A673 (cell line): ENCODE results near the gene EP300. TPM values are rescaled to one million over a fixed set of nuclear protein-coding genes. Genes with fewer than 3 reads are reported as not detected.
"Not testable (repeated sequence)": the region's sequence is repeated elsewhere in the genome, so short reads cannot be mapped to it uniquely, and the experiment has no call there.

Experiments
- BruUV-seq: library from RNA; stranded (reverse); fragments of 400-500 nt; replicated peaks from 2 replicates; lab custom pipeline; 2021; lab: Mats Ljungman, UMichigan
- CTCF ChIA-PET: fragments of 300-600 bp; sonication (Branson Sonifier 250); formaldehyde crosslinking; loops from one replicate; lab custom pipeline; 2022; ENCODE audit warnings: antibody characterized with exemption; lab: Charles Lee
- POLR2A ChIA-PET: fragments of 300-600 bp; sonication (Branson Sonifier 250); formaldehyde crosslinking; loops from one replicate; lab custom pipeline; 2022; ENCODE audit warnings: antibody characterized with exemption; ENCODE audit not compliant: low non-redundant PET; lab: Charles Lee
- DNase-seq: peaks from one replicate; pipeline ENCODE4 v3.0.0-alpha.2; 2015; ENCODE audit warnings: low spot score
- H3K27ac ChIP-seq: fragments of 200-600 bp; sonication (generic); 2 replicates; pipeline ENCODE4 v1.5.1; 2016; ENCODE audit warnings: mixed run types, low read depth, mild to moderate bottlenecking, mixed read lengths, antibody characterized with exemption, low read length; ENCODE audit not compliant: poor library complexity, severe bottlenecking
- H3K27me3 ChIP-seq: fragments of 200-600 bp; sonication (generic); replicated peaks from 2 replicates; pipeline ENCODE4 v1.6.1; 2017; ENCODE audit warnings: mixed run types, low read depth, mild to moderate bottlenecking, mixed read lengths, antibody characterized with exemption, low read length; ENCODE audit not compliant: insufficient read depth, poor library complexity
- H3K36me3 ChIP-seq: fragments of 200-600 bp; sonication (generic); 2 replicates; pipeline ENCODE4 v1.6.1; 2016; ENCODE audit warnings: mixed run types, mild to moderate bottlenecking, mixed read lengths, antibody characterized with exemption, low read length; ENCODE audit not compliant: insufficient read depth, poor library complexity, severe bottlenecking
- H3K4me1 ChIP-seq: fragments of 200-600 bp; sonication (generic); 2 replicates; pipeline ENCODE4 v1.6.1; 2017; ENCODE audit warnings: mixed run types, mild to moderate bottlenecking, mixed read lengths, antibody characterized with exemption, low read length; ENCODE audit not compliant: insufficient read depth, poor library complexity, severe bottlenecking
- H3K4me3 ChIP-seq: fragments of 200-600 bp; sonication (generic); 2 replicates; pipeline ENCODE4 v1.5.1; 2016; ENCODE audit warnings: low read depth, mixed run types, mild to moderate bottlenecking, mixed read lengths, low read length; ENCODE audit not compliant: poor library complexity, severe bottlenecking
- H3K9me3 ChIP-seq: fragments of 200-600 bp; sonication (generic); 2 replicates; pipeline ENCODE4 v1.6.1; 2016; ENCODE audit warnings: mixed run types, low read depth, mild to moderate bottlenecking, mixed read lengths, antibody characterized with exemption, low read length; ENCODE audit not compliant: poor library complexity, severe bottlenecking
- CTCF ChIP-seq: fragments of 300-800, 200-600 bp; sonication (generic); conservative IDR thresholded peaks from 2 replicates; pipeline ENCODE4 v1.5.1; 2017; ENCODE audit warnings: low read depth, mild to moderate bottlenecking, antibody characterized with exemption, low read length, moderate library complexity, mixed read lengths
- EZH2 ChIP-seq: fragments of 200-600 bp; sonication (generic); IDR thresholded peaks from 2 replicates; pipeline ENCODE4 v1.6.1; 2017; ENCODE audit warnings: borderline replicate concordance, low read depth, mild to moderate bottlenecking, mixed read lengths, antibody characterized with exemption, low read length; ENCODE audit not compliant: poor library complexity, severe bottlenecking
- intact Hi-C: fragments of 100-400 bp; cut with micrococcal nuclease; formaldehyde crosslinking; loops from one replicate; pipeline ENCODE4 v1.10.0; 2022; ENCODE audit not compliant: unreplicated experiment
- total RNA-seq: library from RNA; stranded (reverse); gene quantifications from 2 replicates; pipeline ENCODE4 v1.2.3, GENCODE V29; 2021

Gene EP300
- total RNA-seq, 1 experiment from 2014 or later: 85.6 TPM

GRCh38 chr22:41128606-41129005, 36.2 kb downstream of the EP300 start:
- CTCF ChIA-PET: no interaction called here

GRCh38 chr22:41132550-41132949, 40.2 kb downstream of the EP300 start:
- H3K9me3 ChIP-seq: no peaks in the 10 kb centered on the region
- CTCF ChIA-PET: no interaction called here
- DNase-seq: no peak
- no peaks in the 10 kb centered on the region for H3K4me1 ChIP-seq
- no peaks in the 10 kb centered on the region for H3K27me3 ChIP-seq
- H3K36me3 ChIP-seq: peaks cover 93% of the 10 kb centered on the region
- H3K27ac ChIP-seq: no peak overlapping the region
- TF ChIP-seq CTCF (no peak), EZH2 (no peak)
- intact Hi-C loops: no loop called here
- no peak overlapping the region for H3K4me3 ChIP-seq
- no TSS peak for BruUV-seq
- POLR2A ChIA-PET: interaction anchor here (0.6 kb wide), 1 partner anchor 52 kb away, joined by 3 read pairs; no protein-coding TSS in a partner anchor

More at GRCh38 chr22:41128606-41129005, 36.2 kb downstream of the EP300 start:
- no peaks in the 10 kb centered on the region for H3K27me3 ChIP-seq
- H3K4me1 ChIP-seq: no peaks in the 10 kb centered on the region
- BruUV-seq: no TSS peak
- peaks cover 79% of the 10 kb centered on the region for H3K36me3 ChIP-seq
- TF ChIP-seq CTCF (no peak), EZH2 (no peak)
- no peaks in the 10 kb centered on the region for H3K9me3 ChIP-seq
- POLR2A ChIA-PET: no interaction called here
- no peak overlapping the region for H3K27ac ChIP-seq
- no peak for DNase-seq
- intact Hi-C loops: no loop called here
- H3K4me3 ChIP-seq: no peak overlapping the region

- no peak for DNase-seq
- intact Hi-C loops: no loop called here
- no TSS peak for BruUV-seq
- POLR2A ChIA-PET: no interaction called here
- no peaks in the 10 kb centered on the region for H3K9me3 ChIP-seq
- CTCF ChIA-PET: no interaction called here
- no peaks in the 10 kb centered on the region for H3K4me1 ChIP-seq
- H3K27ac ChIP-seq: no peak overlapping the region
- H3K4me3 ChIP-seq: no peak overlapping the region
- TF ChIP-seq CTCF: no peak
- no peak for TF ChIP-seq EZH2
- H3K36me3 ChIP-seq: peaks cover 94% of the 10 kb centered on the region
- H3K27me3 ChIP-seq: no peaks in the 10 kb centered on the region
Measured at GRCh38 chr22:41140365-41140957, 48.1 kb downstream of the EP300 start.

- H3K9me3 ChIP-seq, H3K4me3 ChIP-seq, DNase-seq, H3K4me1 ChIP-seq, H3K27me3 ChIP-seq, intact Hi-C loops, H3K27ac ChIP-seq, POLR2A ChIA-PET, BruUV-seq, CTCF ChIA-PET: not testable (repeated sequence)
- peaks cover 93% of the 10 kb centered on the region for H3K36me3 ChIP-seq
Measured at GRCh38 chr22:41145921-41146320, 53.5 kb downstream of the EP300 start.
